ENCODE data around the gene FARSB. TPM values are rescaled to one million over a fixed set of nuclear protein-coding genes. Genes with fewer than 3 reads are reported as not detected.
"Not testable (repeated sequence)": the region's sequence is repeated elsewhere in the genome, so short reads cannot be mapped to it uniquely, and the experiment has no call there.

Gene FARSB
- total RNA-seq (2014; rRNA removed; shearing (Covaris generic)): 48.3 and 59.4 TPM in 2 replicates

- peak; percentile 94 for DNase-seq (ENCODE audit: low read depth)
These were observed at the start of gene FARSB for GRCh38 chr2:222655787-222656525. Gene FARSB, minus strand, starts transcription at chr2:222656092. Its CDS starts 19 bp downstream, at chr2:222656073.

DNA sequence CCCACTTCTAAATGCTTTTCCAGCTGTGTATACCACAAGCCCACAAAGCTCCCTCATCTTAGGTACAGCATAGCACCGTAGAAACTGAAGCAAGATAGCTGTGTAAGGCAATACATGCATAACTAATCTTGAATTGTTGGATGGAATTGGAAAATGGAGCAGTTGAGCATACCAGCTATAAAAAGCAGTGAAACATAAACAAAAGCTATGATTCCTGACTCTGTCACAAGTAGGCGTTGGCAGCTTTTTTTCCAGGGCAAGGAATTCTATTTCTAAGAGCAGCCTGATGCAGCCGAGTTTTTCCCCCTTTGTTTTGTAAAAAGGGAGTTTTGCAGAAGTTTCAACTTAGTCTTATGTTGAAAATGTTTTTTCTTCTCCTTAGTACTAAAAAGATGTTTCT, 48.0 kb upstream of the FARSB start:
- DNase-seq (ENCODE audit: low read depth): no peak

GRCh38 chr2:222703091-222703490, 47.2 kb upstream of the FARSB start:
- no peak for DNase-seq (ENCODE audit: low read depth)

DNA sequence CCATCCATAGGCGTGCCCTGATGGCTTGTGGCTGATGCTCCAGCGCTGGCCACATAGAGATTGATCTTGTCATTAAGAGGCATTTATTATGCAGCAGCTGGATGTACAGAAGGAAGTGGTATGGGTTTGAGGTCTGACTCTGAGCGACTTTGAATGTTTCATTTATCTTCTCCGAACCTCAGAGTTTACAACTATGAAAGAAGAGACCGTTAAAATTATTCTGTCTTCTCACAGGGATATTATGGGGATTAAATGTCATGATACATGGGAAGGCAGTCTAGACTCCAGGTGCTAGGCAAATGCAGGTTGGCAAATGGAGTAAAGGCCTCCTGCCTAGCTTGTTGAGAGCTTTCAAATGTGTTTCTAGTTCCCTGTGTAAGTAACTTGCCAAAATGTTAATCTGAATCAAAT, 45.8 kb upstream of the FARSB start:
- peak; percentile 35 for DNase-seq (ENCODE audit: low read depth)

DNA sequence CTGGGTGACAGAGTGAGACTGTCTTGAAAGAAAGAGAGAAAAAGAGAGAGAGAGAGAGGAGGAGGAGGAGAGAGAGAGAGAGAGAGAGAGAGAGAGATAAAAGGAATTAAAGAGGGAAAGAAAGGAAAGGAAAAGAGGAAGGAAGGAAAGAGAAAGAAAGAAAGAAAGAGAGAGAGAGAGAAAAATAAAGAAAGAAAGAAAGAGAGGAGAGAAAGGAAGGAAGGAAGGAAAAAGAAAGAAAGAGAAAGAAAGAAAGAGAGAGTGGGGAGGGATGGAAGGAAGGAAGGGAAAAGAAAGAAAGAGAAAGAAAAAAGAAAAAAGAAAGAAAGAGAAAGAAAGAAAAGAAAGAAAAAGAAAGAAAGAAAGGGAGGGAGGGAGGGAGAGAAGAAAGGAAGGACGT, 45.3 kb upstream of the FARSB start:
- no peak for DNase-seq (ENCODE audit: low read depth)

GRCh38 chr2:222698276-222698675, 42.4 kb upstream of the FARSB start:
- no peak for DNase-seq (ENCODE audit: low read depth)

DNA sequence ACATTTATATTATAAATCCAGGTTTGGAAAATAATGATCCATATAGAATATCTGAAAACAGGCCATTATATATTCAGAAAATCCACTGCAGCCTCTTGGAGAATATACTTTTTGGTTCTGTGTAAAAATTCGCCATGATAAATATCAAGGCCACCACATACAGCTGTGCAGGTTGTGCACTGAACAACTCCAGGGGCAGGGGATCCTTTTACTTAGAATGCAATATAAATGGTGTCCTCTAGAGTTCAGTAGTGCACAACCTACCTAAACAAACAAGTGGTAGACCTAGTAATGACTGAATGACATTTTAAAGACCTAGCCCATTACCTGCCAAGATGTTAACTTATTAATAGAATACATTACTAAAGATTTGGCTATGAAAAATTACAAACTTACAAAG, 37.9 kb upstream of the FARSB start:
- DNase-seq (ENCODE audit: low read depth): peak; percentile 37

GRCh38 chr2:222693413-222693812, 37.5 kb upstream of the FARSB start:
- DNase-seq (ENCODE audit: low read depth): not testable (repeated sequence)

DNA sequence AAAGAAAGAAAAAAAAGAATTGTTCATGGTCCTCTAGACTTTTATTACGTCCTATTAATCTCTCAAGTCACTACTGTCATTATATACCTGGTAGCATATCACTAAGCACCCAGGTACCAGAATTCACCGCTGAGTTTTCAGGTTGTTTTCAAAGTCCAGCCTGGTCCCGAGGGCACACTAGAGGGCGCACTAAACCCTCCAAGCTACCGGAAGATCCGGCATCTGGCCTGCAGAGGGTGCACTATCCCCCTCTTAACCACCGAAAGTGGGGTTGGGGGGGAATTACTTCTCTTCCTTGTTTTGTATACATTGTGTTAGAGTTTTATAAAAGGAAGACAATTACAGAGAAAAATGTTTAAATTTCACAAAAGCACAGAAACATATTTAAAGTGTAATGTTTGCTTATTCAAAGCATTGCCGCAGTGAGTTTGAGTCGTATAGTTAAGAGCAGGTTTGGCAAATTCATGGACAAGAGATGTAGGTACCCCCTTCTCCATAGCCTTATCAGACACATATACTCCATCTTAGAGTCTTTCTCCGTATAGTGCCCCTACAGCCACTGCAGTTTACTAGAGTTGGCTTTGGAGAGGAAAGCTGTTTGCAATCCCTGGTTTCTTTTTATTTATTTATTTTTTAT, 34.8 kb upstream of the FARSB start:
- DNase-seq (ENCODE audit: low read depth): peak; percentile 72

DNA sequence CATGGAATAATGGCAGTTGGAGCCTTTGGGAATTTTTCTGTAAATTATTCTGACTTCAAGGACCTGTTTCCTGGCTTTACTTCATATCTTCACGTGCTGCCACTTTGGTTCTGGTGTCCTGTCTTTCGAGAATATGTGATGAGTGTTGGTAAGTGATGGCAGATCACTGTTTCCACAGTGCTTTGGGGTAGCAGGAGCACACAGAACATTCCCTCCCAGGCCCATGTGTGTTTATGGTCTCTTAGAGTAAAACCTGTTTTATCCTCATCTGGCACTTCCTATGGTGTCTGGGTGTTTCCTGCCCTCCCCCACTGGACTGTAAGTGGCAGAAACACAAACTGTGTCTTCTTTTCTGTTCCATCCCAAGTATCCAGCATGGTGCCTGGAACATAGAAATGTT, 33.4 kb upstream of the FARSB start:
- DNase-seq (ENCODE audit: low read depth): no peak

DNA sequence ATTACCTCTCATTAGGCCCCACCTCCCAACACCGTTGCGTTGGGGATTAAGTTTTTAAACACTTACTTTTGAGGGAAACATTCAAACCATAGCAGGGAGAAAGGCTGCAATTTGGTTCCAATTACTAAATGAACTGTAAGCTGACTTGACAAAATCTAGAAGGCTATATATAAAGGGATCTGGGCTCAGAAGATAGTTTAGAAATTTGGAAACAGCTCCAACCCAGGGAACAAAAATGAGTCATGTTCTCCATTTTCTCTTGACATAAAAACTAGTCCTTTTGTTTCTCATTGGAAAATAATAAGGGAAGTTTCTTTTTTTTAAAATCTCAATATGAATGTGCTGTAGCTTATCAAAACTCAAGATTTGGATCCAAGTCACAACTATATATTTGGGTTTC, 33.0 kb upstream of the FARSB start:
- DNase-seq (ENCODE audit: low read depth): no peak

- no peak for DNase-seq (ENCODE audit: low read depth)
These were observed 30.3 kb upstream of the FARSB start for GRCh38 chr2:222686086-222686750.

GRCh38 chr2:222683805-222684204, 27.9 kb upstream of the FARSB start:
- no peak for DNase-seq (ENCODE audit: low read depth)

- DNase-seq (ENCODE audit: low read depth): no peak
These were observed 22.1 kb upstream of the FARSB start for GRCh38 chr2:222677981-222678380.

DNA sequence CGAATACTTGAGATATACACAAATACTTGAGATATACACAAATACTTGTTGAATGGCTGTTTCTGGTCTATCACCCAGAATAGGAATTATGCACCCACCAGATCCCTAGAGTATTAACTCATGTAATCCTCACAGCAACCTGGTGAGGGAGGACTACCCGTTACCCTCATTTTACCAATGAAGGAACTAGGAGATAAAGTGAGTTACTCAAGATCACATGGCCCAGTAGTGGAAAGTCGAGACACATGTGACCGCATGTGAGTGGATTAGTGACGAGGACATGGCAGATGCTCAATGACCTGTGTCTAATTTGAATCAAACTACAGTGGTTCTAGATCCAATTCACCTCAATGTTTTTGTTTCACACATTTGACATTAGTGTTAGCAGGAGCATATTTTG, 18.0 kb upstream of the FARSB start:
- DNase-seq (ENCODE audit: low read depth): no peak

DNA sequence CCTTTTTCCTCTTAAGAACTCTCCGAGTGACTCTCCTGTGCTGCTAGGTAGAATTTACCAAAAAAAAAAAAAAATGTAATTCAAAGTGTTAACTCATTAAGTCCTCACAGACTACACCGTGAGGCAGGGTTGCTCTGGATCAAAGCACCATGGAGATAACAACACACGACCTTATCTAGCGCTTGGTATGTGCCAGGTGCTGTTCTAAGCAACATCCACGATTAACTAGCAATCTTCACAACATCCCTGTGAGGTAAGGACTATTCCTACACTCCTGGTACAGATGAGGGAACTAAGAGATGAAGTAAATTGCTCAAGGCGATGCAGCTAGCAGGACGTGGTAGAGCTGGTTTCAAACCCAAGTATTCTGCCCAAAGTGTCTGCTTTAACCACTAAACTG, 17.4 kb upstream of the FARSB start:
- no peak for DNase-seq (ENCODE audit: low read depth)

DNA sequence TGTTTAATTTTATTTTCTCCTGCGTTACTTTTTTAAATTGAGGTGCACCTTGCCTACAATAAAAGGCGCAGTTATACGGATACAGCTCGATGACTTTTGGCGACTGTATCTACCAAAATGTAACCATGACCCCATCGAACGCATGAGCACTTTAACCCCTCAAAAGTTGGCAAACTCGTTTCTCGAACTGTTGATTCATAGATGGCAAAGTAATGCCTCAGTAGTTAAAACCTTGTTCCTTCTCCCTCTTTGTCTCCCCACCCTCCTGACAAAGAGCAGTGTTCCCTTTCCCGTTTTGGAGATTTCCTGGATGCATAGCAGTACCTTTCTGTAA, 16.1 kb upstream of the FARSB start:
- DNase-seq (ENCODE audit: low read depth): no peak

DNA sequence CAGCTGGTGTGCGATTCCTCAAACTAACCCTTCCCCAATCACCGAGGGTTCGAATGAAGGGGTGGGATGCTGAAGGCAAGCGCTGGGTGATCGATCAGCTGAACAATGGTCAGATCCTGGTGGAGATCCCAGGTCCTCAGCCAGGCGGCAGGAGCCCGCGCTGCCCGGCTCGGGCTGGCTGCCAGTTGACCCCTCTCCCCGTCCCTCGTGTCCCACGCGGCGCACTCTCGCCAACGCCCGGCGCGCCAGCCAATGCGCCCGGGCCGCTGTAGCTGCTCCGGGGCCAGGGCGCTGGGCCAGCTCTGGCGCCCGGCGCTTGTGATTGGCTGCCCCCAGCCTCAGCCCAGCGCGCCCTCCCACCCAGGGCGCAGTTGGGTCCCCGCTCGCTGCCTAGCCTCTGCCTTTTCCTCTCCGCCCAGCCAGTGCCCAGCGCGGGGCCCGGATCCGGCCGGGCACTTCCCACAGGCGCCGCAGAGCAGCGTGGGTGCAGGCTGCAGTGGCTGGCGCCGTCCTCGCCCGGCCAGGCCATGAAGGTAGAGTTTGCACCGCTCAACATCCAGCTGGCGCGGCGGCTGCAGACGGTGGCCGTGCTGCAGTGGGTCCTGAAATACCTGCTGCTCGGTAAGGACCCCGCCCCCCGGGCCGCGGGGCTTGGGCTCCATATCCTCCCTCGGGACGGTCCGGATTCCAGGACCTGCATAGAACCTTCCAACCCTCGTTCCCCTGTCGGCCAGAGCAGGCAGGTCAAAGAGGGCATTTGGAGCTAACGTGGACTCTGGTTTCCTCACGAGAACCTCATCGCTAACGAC, 15.6 kb upstream of the FARSB start, which contains the start of gene MOGAT1:
TSS of gene MOGAT1 (plus strand) at position 400 of the 809 bp plus-strand sequence. CDS start at position 528, 128 bp downstream.
- no peak for DNase-seq (ENCODE audit: low read depth)

- no peak for DNase-seq (ENCODE audit: low read depth)
These were observed 14.5 kb upstream of the FARSB start for GRCh38 chr2:222670191-222671038.

- DNase-seq (ENCODE audit: low read depth): no peak
These were observed 13.5 kb upstream of the FARSB start for GRCh38 chr2:222669353-222669752.

GRCh38 chr2:222668494-222669154, 12.7 kb upstream of the FARSB start:
- no peak for DNase-seq (ENCODE audit: low read depth)
